Measurements from ENCODE around the gene GP2.
"Not testable (repeated sequence)": the region's sequence is repeated elsewhere in the genome, so short reads cannot be mapped to it uniquely, and the experiment has no call there.

GP2 gene

GRCh38 chr16:20323591-20324117 is 3.7 kb downstream of the GP2 start:
- no peak for DNase-seq

GRCh38 chr16:20322696-20323095 is 4.6 kb downstream of the GP2 start:
- DNase-seq = no peak

GRCh38 chr16:20321671-20322070 is 5.6 kb downstream of the GP2 start:
- DNase-seq = no peak

GRCh38 chr16:20321051-20321450 is 6.3 kb downstream of the GP2 start:
- DNase-seq = not testable (repeated sequence)

- DNase-seq = no peak
Measured at GRCh38 chr16:20320592-20320991, 6.7 kb downstream of the GP2 start.

- no peak for DNase-seq
Measured at GRCh38 chr16:20320178-20320577, 7.1 kb downstream of the GP2 start.

GRCh38 chr16:20319406-20319805 is 7.9 kb downstream of the GP2 start:
- DNase-seq = no peak

GRCh38 chr16:20318437-20318836 is 8.9 kb downstream of the GP2 start:
- DNase-seq = no peak

DNA sequence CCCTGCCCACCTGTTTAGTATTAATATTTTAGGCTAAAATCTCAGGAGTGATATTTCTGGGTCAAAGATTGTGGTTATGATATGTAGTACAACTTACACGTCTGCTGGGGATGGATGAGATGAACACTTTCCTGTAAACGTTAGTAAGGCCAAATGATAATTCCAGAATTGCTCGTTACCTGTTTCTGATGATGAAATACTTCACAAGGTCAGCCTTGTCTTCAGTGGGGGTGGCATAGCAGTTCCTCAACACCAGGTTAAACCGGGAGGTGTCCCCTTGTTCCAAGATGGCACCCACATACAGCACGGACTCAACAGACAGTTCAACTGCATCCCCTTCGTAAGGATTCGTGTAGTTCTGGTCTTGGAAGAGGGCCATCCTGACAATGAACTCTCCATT is 9.3 kb downstream of the GP2 start:
- DNase-seq = no peak

GRCh38 chr16:20317117-20317516 is 10.2 kb downstream of the GP2 start:
- DNase-seq = no peak

DNA sequence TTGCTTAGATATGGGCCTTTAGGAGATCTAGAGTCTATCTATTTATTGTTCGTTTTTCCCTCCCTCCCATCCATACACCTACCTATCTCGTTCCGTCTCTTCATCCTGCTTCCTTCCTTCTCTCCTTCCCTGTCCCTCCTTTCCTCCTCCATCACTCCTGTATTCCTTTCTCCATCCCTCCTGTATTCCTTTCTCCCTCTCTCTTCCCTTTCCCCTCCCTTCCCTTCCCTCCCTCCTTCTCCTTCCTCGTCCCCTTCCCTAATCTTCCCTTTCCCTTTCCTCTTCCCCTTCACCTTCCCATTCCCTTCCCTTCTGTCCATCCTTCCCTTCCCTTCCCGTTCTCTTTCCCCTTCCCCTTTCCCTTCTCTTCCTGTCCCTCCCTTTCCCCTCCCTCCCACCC is 10.6 kb downstream of the GP2 start:
- DNase-seq = no peak

DNA sequence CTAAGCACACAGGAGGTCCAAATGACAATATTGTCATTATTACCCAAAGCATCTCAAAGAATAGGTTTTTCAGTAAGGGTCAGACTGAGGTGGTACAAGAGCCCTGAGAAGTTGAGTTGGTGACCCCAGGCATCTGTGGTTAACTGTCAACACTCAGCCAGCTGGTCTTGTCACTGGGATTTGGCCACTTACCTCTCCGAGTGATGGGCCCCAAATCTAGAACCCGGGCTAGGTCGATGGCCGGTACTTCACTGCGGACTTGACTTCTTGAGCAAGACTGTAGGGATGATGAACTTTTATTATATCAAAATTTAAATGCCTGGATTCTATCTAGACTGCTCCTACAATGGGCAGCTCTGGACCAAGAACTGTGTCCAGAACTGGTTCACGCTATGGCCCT is 11.5 kb downstream of the GP2 start:
- no peak for DNase-seq

- DNase-seq = no peak
Measured at GRCh38 chr16:20314575-20314974, 12.7 kb downstream of the GP2 start.

DNA sequence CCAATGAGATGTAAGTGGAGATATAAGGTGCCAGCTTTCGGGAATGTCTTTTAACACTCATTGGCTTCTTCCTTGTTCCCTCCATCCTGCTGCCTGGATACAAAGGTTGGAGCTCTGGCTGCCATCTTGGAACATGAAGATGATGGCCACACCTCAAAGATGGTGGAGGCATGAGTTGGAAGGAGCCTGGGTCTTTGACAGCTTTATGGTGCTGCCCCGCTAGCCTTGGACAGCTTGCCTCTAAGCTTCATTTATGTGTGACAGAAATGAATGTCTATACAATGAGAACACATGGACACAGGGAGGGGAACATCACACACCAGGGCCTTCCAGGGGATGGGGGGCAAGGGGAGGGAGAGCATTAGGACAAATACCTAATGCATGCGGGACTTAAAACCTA is 13.6 kb downstream of the GP2 start:
- DNase-seq = no peak

DNA sequence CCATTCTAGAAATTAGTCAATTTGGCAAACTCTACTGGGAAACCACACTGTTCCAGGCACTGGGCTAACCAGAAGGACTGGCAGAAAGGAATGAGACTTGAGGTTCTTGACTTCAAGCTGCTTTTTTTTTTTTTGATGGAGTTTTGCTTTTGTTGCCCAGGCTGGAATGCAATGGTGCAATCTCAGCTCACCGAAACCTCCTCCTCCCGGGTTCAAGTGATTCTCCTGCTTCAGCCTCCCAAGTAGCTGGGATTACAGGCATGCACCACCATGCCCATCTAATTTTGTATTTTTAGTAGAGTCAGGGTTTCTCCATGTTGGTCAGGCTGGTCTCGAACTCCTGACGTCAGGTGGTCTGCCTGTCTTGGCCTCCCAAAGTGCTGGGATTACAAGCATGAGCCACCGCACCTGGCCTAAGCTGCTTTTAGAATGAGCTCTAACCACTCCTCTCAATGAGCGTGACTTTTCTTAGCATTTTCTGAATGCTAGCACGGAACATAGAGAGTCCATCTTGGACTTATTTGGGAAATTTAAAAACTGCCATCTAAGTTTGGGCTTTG is 14.7 kb downstream of the GP2 start:
- not testable (repeated sequence) for DNase-seq

DNA sequence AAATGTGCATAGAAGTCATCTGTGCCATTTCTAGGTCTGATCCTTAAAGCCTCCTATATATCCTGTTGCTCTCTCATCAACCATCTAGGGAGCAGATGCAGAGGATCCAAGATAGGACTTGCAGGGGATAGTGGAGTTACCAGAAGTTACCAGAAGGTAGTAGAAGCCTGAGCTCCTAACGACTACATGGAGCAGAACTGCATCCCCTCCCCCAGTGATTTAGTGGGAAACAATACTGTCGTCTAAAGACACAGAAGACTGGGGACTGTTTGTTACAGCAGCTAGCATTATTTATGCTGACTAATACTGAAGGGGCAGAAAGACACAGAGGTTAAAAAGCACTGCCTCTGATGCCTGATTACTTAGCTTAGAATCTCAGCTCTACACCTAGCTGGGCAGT is 15.8 kb downstream of the GP2 start:
- DNase-seq = no peak

DNA sequence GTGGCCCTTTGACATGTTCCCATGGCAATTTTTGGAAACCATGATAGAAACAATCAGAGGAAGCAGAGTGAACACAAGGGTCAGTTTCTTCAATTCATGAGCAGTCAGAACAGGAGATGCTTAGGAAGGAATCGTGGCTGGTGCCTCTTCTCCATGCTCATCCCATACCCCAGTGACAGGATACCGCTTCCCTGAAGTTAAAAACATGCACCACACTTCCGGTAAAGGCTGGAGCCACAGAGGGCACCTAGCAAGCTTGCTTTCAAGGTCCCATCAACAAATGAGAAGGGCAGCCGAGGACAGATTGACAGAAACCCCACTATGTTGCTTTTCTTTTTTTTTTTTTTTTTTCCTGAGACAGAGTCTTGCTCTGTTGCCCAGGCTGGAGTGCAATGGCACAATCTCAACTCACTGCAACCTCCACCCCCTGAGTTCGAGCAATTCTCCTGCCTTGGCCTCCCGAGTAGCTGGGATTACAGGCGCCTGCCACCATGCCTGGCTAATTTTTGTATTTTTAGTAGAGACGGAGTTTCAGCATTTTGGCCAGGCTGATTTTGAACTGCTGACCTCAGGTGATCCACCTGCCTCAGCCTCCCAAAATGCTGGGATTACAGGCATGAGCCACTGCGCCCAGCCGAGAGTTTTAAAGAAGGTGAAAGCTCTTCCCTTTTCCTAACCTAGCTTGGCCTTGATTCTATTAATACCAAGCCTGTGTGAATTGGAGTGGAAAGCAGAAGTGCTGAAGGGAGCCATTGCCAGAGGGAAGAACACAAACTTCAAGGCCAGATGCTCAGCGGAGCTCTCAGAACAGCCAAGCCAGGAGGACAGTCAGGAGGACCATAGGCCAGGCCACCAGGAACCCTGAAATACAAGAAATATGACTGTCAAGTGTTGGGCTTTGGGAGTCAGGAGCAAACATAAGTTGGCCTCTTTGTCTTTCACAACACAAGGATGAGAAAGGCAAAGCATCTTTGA is 16.6 kb downstream of the GP2 start:
- DNase-seq = no peak

- no peak for DNase-seq
Measured at GRCh38 chr16:20309786-20310185, 17.5 kb downstream of the GP2 start.

DNA sequence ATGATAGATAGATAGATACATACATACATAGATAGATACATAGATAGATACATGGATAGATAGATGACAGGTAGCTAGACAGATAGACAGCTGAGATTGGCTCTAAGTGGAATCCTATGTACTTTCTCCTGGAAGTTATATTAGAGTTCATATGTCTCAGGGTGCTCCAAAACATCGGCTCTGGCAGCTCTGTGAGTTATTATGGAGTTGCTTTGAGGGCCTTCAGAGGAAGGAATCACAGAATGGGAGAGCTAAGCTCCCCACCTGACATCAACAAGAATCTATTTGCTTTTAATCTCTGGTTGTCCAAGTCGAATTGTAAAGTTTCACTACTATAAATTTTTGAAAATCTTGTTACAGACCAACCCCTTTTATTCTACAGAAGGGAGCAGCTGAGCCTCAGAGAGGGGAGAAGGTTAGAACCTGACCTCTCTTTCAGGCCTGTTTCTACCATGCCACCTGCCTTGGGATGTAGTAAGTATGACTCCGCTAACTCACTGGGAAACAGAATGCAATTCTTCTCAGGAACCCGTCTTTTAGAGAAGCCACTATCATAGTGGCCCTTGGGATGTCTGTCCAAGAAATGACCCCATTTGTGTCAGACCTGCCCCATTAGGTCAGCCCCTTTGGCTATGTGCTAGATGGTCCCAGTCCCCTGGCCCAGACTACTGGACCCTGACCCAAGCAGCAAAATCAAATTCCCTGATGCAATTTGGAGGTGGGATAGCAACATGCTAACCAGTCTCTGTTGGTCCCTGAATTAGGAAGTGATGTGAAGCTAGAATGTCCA is 18.3 kb downstream of the GP2 start:
- DNase-seq = no peak

GRCh38 chr16:20308266-20308665 is 19.0 kb downstream of the GP2 start:
- no peak for DNase-seq

- DNase-seq = no peak
Measured at GRCh38 chr16:20307791-20308190, 19.5 kb downstream of the GP2 start.

DNA sequence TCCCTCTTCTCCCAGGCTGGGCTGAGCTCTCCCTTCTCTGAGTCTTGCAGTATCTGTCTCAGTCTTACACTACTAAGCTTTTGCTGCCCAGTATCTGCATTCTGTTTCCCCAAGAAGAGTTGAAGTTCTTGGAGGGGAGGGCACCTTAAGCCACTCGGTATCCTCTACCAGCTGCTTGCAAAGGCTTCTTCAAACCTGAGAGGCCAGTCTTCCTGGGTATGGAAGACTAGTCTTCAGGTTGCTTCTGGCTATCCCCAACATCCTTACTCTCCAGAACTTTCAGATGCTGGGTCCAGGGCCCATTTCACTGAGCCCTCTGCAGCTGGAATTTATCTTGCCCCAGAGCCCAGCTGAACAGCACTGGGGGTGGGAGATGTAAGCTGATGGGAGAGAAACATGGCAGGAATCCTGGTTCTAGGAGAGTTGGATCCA is 20.1 kb downstream of the GP2 start:
- no peak for DNase-seq

- no peak for DNase-seq
Measured at GRCh38 chr16:20306401-20306800, 20.9 kb downstream of the GP2 start.
